COR-L47 (cell line): Measurements from ENCODE around the gene FKTN.

ENCODE experiments used
- DNase-seq: peaks from one replicate; lab custom pipeline; 2025; lab: John Stamatoyannopoulos, UW

FKTN gene

DNA sequence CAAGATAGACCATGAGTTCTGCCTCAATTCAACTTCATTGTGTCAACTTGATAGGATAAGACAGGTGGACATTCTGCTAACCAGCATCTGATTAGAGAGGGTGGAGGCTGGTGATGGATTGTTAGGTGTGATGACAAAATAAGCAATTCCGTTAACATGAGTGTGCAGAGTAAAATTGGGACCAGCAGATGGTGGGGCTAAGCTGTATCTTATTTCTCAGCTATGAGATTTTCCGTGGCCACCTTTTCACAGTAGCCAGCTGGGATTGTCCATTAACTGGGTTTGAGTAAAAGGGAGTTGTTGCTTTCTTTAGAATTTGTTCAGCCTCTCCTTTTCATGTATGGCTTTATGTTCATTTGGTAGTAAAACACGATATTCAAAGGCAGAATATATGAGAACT, 75.5 kb downstream of the FKTN start:
- DNase-seq: no peak

DNA sequence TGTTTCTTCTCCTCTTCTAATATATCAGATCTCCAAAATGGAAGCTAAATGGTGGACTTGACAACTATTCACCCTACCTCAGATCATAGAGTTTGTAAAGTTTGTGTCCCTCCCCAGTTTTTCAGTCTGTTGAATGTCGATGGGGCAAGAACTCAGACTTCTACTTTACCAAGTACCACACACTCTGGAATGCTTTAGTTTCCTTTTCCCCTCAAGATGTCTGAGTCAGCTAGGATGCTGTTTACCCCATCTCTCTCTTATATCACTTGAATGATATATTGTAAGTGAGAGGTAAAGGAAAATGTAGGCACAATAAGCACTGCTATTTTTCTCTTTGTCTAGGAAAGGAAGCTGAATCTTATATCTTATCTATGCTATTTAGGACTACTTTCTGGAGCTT, 78.4 kb downstream of the FKTN start:
- DNase-seq: no peak

GRCh38 chr9:105637787-105638395, 80.0 kb downstream of the FKTN start:
- DNase-seq: no peak

DNA sequence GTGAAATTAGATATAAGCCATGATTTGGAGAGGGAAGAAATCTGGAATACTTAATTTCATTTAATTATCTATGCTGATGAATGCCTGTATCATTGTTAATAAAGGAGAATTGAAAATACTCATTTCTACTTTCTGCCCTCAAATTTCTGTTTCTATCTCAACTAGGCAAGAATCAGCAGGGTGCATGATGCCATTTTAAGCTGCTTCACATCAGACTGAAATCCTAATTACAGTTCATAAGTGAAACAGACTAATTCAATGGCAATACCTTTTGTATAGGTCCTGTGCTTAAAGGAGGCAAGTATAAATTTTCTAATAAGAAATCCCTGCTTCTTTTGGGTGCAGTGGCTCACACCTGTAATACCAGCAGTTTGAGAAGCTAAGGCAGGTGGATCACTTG, 82.0 kb downstream of the FKTN start:
- no peak for DNase-seq

GRCh38 chr9:105643795-105644194, 85.9 kb downstream of the FKTN start:
- DNase-seq: no peak

GRCh38 chr9:105646879-105647594, 89.1 kb downstream of the FKTN start:
- no peak for DNase-seq

DNA sequence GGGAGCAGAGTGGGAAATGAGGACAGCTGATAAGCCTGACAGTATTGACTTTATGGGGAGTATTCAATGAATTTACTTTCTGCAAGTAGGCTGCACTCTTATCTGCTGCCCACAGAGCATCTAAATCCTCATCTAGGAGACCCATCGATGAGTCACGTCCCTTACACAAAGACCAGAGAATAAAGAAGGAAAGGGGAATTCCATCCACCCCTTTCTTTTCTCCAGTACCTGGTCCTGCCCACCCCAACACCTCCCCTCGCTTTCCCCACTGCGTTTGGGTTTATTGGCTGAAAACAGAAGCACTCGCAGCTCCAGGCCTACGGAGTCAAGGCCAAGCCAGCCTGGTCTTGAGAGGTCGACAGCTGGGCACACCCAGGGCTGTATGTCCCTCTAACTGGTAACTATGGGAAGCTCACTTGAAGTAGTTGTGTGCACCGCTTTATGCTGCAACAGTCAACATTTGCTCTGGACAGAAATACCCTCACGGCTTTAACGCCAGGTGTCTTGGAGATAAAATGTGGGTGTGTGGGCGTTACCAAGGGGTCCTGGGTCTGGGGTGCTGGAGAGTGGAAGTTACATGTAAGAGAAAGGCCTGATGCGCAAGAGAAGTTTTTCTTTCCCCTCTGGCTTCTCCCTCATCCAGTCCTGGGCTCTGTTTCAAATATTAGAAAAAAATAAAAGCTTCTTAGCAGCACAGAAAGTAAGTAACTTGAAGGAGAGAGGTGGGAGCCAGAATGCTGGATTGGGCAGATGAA, 89.8 kb downstream of the FKTN start:
- DNase-seq: no peak

- DNase-seq: peak; percentile 43
These were observed 93.9 kb downstream of the FKTN start for GRCh38 chr9:105651806-105652205.

- DNase-seq: peak; percentile 32
These were observed 98.4 kb downstream of the FKTN start for GRCh38 chr9:105656131-105656921.

- no peak for DNase-seq
These were observed 100.4 kb downstream of the FKTN start for GRCh38 chr9:105658351-105658750.

GRCh38 chr9:105661011-105661410, 103.1 kb downstream of the FKTN start:
- no peak for DNase-seq

DNA sequence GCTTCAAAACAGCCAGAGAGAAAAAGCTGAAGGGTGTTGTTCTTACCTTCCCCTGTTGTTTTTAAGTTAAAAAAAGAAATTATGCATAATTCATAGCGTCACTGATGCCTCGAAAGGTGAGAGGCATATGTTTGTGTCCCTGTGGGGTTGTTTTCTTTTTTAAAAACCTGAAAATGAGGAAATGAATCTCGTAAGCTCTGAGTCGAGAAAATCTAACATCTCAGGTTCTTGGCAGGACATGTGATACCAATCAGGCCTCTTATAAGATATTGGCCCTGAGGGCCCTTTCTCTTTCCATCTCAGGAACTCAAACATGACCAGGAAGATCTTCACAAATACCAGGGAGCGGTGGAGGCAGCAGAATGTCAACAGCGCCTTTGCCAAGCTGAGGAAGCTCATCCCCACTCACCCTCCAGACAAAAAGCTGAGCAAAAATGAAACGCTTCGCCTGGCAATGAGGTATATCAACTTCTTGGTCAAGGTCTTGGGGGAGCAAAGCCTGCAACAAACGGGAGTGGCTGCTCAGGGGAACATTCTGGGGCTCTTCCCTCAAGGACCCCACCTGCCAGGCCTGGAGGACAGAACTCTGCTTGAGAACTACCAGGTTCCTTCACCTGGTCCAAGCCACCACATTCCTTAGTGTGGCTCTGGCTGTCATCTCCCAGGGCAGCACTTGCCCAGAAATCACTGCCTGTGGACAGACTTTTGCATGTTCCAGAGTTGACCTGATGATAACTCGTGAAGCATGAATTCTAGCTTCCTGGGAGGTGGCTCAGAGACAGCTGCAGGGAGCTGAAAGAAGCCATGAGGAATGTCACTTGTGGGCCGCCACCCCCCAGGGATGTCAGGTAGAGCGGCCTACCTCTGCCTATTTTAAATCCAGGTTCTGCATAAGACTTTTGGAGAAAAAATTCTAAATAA, 104.5 kb downstream of the FKTN start, which contains the start of gene TAL2:
Gene TAL2 (plus strand): TSS at position 274 of the 921 bp plus-strand sequence. CDS start 40 bp downstream, at position 314.
- no peak for DNase-seq

GRCh38 chr9:105663914-105664313, 106.0 kb downstream of the FKTN start:
- no peak for DNase-seq

DNA sequence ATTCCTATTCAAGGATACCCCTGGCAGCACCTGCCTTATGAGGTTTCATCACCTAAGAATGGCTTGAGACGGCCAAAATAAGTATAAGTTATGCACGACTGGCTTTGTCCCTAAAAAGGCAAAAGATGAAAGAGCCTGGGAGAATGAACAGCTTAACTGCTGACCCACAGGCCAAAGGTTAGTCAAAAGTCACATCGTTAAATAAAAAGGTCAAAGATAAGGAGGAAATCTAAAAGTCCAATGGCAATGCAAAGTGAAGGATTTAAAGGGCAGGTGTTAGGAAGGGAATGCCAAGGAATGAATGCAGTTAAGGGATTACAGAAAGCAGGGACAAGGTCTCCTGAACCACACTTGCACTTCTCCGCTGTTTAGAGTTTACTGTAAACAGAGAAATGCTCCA, 109.9 kb downstream of the FKTN start:
- no peak for DNase-seq

GRCh38 chr9:105670315-105670714, 112.4 kb downstream of the FKTN start:
- DNase-seq: no peak

DNA sequence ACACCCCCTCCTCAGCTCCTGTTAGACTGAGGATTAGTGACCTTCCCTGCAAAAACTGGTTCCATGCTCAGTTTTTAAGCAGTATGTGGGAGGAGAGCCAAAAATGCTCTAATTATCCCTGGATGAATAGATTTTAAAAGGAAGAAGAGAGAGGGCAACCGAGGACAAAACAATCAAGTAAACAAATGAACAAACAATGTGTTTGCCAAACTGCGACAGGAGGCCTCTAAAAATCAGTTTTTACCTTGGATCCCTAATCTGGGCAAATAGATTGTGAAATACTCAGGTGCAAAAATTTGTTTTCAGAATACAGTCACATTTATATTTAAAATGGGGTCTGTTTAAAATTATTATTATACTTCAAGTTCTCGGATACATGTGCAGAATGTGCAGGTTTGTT, 112.8 kb downstream of the FKTN start:
- DNase-seq: no peak

DNA sequence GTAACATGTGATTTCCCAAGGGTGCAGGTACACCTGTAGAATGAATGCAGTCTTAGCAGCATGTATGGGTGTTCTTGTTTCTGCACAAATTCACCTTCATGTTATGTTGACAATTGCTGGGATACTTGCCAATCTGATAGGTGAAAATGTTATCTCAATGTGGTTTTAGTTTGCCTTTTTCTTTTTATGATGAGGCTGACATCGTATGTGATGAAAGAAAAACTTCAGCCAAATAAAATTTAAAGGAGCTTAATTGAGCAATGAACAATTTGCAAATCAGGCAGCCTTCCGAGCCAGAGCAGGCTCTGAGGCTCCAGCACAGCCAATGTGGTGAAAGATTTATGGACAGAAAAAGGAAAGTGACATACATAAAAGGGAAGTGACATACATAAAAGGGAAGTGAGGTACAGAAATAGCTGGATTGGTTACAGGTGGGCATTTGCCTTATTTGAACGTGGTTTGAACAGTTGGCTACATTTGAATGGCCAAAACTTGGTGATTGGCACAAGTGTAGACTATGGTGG, 114.8 kb downstream of the FKTN start:
- no peak for DNase-seq

- no peak for DNase-seq
These were observed 116.0 kb downstream of the FKTN start for GRCh38 chr9:105673850-105674387.

- no peak for DNase-seq
These were observed 118.5 kb downstream of the FKTN start for GRCh38 chr9:105676351-105676923.

DNA sequence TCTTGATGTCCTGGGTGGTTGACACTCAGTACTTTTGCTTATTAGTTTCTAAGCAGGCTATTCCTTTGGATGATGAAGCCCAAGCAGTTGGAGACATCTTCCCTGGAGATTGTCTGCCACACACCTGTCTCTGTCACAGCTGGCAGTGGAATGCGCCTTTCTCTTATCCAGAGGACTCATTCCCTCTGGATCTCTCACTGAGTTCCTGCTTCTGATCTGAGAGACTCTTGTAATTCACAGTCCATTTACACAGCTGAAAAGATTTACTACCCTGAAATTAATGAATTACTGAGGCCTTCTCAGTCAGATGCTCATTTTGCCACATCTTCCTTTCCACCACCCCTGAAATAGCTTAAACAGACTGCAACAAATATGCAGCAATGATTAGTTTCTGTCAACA, 120.2 kb downstream of the FKTN start:
- no peak for DNase-seq
